Liver (tissue), 9 donors: ENCODE measurements around the gene BNC2. TPM values are rescaled to one million over a fixed set of nuclear protein-coding genes. Genes with fewer than 3 reads are reported as not detected.

ENCODE experiments used
- DNase-seq: peaks from one replicate; pipeline ENCODE4 v3.0.0-alpha.2; 2017; ENCODE audit warnings: low spot score
- H3K27ac ChIP-seq, 2 donors: one replicate each; pipeline ENCODE4 v1.7.0; 2013; ENCODE audit warnings: inconsistent platforms in 2 of 2, low read length in 2 of 2, control low read depth in 1 of 2, low read depth in 1 of 2, mild to moderate bottlenecking in 1 of 2
- H3K27me3 ChIP-seq, 4 donors: one replicate each; pipeline versions ENCODE4 v1.6.1 to v1.7.0; 2013; ENCODE audit warnings: low read length in 3 of 4, inconsistent platforms in 1 of 4, mild to moderate bottlenecking in 1 of 4, moderate library complexity in 1 of 4; ENCODE audit not compliant: control insufficient read depth in 4 of 4, insufficient read depth in 4 of 4
- H3K36me3 ChIP-seq, 4 donors: one replicate each; pipeline versions ENCODE4 v1.6.1 to v1.7.0; 2013; ENCODE audit warnings: low read length in 3 of 4, mild to moderate bottlenecking in 3 of 4, low read depth in 1 of 4, moderate library complexity in 1 of 4; ENCODE audit not compliant: control insufficient read depth in 4 of 4, insufficient read depth in 3 of 4
- H3K4me1 ChIP-seq, 4 donors: one replicate each; pipeline versions ENCODE4 v1.6.1 to v1.7.0; 2013; ENCODE audit warnings: low read length in 3 of 4, mild to moderate bottlenecking in 3 of 4, moderate library complexity in 1 of 4; ENCODE audit not compliant: control insufficient read depth in 4 of 4, insufficient read depth in 4 of 4
- H3K4me3 ChIP-seq, 3 donors: one replicate each; pipeline versions ENCODE4 v1.6.1 to v1.7.0; 2013; ENCODE audit warnings: low read length in 3 of 3, control low read depth in 1 of 3, low read depth in 1 of 3, mild to moderate bottlenecking in 1 of 3
- H3K9ac ChIP-seq, 2 donors: one replicate each; pipeline ENCODE4 v1.7.0; 2013; ENCODE audit warnings: low read length in 2 of 2, mild to moderate bottlenecking in 2 of 2, moderate library complexity in 2 of 2, control low read depth in 1 of 2, low read depth in 1 of 2
- H3K9me3 ChIP-seq, 4 donors: one replicate each; pipeline versions ENCODE4 v1.6.1 to v1.7.0; 2013; ENCODE audit warnings: low read length in 3 of 4; ENCODE audit not compliant: control insufficient read depth in 4 of 4
- EGR1 ChIP-seq, 2 donors: IDR thresholded peaks; 2 replicates each; pipeline ENCODE4 v1.6.1; 2016 to 2018; ENCODE audit warnings: antibody characterized with exemption in 2 of 2, low read depth in 2 of 2
- FOXA1 ChIP-seq: IDR thresholded peaks from 2 replicates; pipeline ENCODE4 v1.6.1; 2016; ENCODE audit warnings: antibody characterized with exemption
- FOXA2 ChIP-seq: IDR thresholded peaks from 2 replicates; pipeline ENCODE4 v1.6.1; 2016; ENCODE audit warnings: antibody characterized with exemption
- GABPA ChIP-seq, 2 donors: IDR thresholded peaks in 1 of 2; conservative IDR thresholded peaks in 1 of 2; 2 replicates each; pipeline ENCODE4 v1.6.1; 2016; ENCODE audit warnings: antibody characterized with exemption in 2 of 2, mild to moderate bottlenecking in 1 of 2, moderate library complexity in 1 of 2
- HNF4A ChIP-seq, 2 donors: conservative IDR thresholded peaks; 2 replicates each; pipeline ENCODE4 v1.6.1; 2016; ENCODE audit warnings: antibody characterized with exemption in 2 of 2, mild to moderate bottlenecking in 2 of 2
- HNF4G ChIP-seq: IDR thresholded peaks from 2 replicates; pipeline ENCODE4 v1.6.1; 2016; ENCODE audit warnings: antibody characterized with exemption
- JUND ChIP-seq, 2 donors: IDR thresholded peaks; 2 replicates each; pipeline ENCODE4 v1.6.1; 2016; ENCODE audit warnings: antibody characterized with exemption in 2 of 2
- NR2F2 ChIP-seq: IDR thresholded peaks from 2 replicates; pipeline ENCODE4 v1.6.1; 2016; ENCODE audit warnings: antibody characterized with exemption
- RAD21 ChIP-seq, 2 donors: IDR thresholded peaks; 2 replicates each; pipeline ENCODE4 v1.6.1; 2016; ENCODE audit warnings: antibody characterized with exemption in 2 of 2, mild to moderate bottlenecking in 2 of 2
- RXRA ChIP-seq, 2 donors: IDR thresholded peaks; 2 replicates each; pipeline ENCODE4 v1.6.1; 2017 to 2018; ENCODE audit warnings: antibody characterized with exemption in 2 of 2, mild to moderate bottlenecking in 1 of 2
- SP1 ChIP-seq: IDR thresholded peaks from 2 replicates; pipeline ENCODE4 v1.6.1; 2018; ENCODE audit warnings: antibody characterized with exemption, mild to moderate bottlenecking
- TAF1 ChIP-seq: conservative IDR thresholded peaks from 2 replicates; pipeline ENCODE4 v1.6.1; 2016; ENCODE audit warnings: antibody characterized with exemption, mild to moderate bottlenecking
- YY1 ChIP-seq: IDR thresholded peaks from 2 replicates; pipeline ENCODE4 v1.6.1; 2016; ENCODE audit warnings: antibody characterized with exemption, mild to moderate bottlenecking
- WGBS: extraction: QIAGEN DNeasy Blood & Tissue Kit; methylation state at CpG from one replicate; pipeline ENCODE4 v1.1.7; 2013; 5-methylcytosine and 5-hydroxymethylcytosine counted together
- polyA plus RNA-seq, 2 donors: library from polyadenylated mRNA; stranded (reverse) in 1 of 2; unstranded in 1 of 2; fragments of 200-250 nt in 1 of 2; fragments of >200 nt in 1 of 2; fragmentation: Nextera tagmentation in 1 of 2; extraction: Ambion mirVana in 1 of 2; gene quantifications; one replicate each; pipeline versions ENCODE4 v1.2.1 to v1.2.3, GENCODE V29; 2013 to 2015
- total RNA-seq, 2 donors: library from RNA; depleted of rRNA; stranded (reverse); fragments of >200 nt; gene quantifications; one replicate each; pipeline ENCODE4 v1.2.3, GENCODE V29; 2014
- TF ChIP-seq, protein P1 (sequence below): IDR thresholded peaks from 2 replicates; pipeline ENCODE4 v1.6.1; 2016; ENCODE audit warnings: antibody characterized with exemption
- TF ChIP-seq, protein P2 (sequence below): IDR thresholded peaks from 2 replicates; pipeline ENCODE4 v1.6.1; 2016; ENCODE audit warnings: antibody characterized with exemption
- TF ChIP-seq, protein P3 (sequence below): IDR thresholded peaks from 2 replicates; pipeline ENCODE4 v1.6.1; 2016; ENCODE audit warnings: antibody characterized with exemption, mild to moderate bottlenecking
- TF ChIP-seq, protein P4 (sequence below): IDR thresholded peaks from 2 replicates; pipeline ENCODE4 v1.6.1; 2016; ENCODE audit warnings: antibody characterized with exemption
- TF ChIP-seq, protein P5 (sequence below): fragments of 150-350 bp; IDR thresholded peaks from 2 replicates; pipeline ENCODE4 v1.5.1; 2017; ENCODE audit warnings: improper control_type of control experiment, low read depth, low read length; ENCODE audit not compliant: missing input control
- donor health status: healthy.
- donor health status: healthy.
- donor health status: healthy.
- donor health status: healthy.
- donor health status: healthy.

The BNC2 gene
- total and polyA plus RNA-seq, 4 donors: 0.07 to 0.67 (median 0.08) TPM

DNA sequence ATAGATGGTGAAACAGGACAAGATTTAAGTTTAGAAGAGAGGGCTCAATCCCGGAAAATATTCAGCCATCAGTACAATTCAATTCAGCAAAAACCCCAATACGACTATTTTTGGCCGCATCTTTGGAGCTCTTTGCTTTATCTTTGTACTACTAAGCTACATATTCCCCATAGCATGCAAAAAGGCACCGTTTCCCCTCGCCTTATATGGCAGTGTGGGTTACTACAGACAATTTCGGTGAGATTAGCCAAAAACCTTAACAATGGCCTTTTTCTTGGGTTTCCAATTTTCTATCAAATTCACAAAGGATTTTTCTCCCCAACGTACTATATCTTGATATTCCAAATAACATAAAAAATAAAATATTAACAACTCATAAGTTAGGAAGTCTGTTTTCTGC is 382.6 kb downstream of the BNC2 start:
- TF ChIP-seq RAD21 (IDR thresholded peaks at IDR 0.05) (no peak), JUND (IDR thresholded peaks at IDR 0.05) (no peak), YY1 (no peak), TAF1 (no peak), RXRA (IDR thresholded peaks at IDR 0.05) (no peak), GABPA (IDR thresholded peaks at IDR 0.05 in 1 of 2, conservative IDR thresholded peaks at IDR 0.05 in 1 of 2) (no peak), NR2F2 (no peak), SP1 (no peak), HNF4A (conservative IDR thresholded peaks at IDR 0.05) (no peak), FOXA2 (no peak), EGR1 (IDR thresholded peaks at IDR 0.05; ENCODE audit: low read depth in 2 of 2) (no peak), FOXA1 (no peak), HNF4G (no peak)
- TF ChIP-seq, protein P1, sequence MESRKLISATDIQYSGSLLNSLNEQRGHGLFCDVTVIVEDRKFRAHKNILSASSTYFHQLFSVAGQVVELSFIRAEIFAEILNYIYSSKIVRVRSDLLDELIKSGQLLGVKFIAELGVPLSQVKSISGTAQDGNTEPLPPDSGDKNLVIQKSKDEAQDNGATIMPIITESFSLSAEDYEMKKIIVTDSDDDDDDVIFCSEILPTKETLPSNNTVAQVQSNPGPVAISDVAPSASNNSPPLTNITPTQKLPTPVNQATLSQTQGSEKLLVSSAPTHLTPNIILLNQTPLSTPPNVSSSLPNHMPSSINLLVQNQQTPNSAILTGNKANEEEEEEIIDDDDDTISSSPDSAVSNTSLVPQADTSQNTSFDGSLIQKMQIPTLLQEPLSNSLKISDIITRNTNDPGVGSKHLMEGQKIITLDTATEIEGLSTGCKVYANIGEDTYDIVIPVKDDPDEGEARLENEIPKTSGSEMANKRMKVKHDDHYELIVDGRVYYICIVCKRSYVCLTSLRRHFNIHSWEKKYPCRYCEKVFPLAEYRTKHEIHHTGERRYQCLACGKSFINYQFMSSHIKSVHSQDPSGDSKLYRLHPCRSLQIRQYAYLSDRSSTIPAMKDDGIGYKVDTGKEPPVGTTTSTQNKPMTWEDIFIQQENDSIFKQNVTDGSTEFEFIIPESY: no peak
- TF ChIP-seq, protein P2, sequence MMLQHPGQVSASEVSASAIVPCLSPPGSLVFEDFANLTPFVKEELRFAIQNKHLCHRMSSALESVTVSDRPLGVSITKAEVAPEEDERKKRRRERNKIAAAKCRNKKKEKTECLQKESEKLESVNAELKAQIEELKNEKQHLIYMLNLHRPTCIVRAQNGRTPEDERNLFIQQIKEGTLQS: no peak
- TF ChIP-seq, protein P3, sequence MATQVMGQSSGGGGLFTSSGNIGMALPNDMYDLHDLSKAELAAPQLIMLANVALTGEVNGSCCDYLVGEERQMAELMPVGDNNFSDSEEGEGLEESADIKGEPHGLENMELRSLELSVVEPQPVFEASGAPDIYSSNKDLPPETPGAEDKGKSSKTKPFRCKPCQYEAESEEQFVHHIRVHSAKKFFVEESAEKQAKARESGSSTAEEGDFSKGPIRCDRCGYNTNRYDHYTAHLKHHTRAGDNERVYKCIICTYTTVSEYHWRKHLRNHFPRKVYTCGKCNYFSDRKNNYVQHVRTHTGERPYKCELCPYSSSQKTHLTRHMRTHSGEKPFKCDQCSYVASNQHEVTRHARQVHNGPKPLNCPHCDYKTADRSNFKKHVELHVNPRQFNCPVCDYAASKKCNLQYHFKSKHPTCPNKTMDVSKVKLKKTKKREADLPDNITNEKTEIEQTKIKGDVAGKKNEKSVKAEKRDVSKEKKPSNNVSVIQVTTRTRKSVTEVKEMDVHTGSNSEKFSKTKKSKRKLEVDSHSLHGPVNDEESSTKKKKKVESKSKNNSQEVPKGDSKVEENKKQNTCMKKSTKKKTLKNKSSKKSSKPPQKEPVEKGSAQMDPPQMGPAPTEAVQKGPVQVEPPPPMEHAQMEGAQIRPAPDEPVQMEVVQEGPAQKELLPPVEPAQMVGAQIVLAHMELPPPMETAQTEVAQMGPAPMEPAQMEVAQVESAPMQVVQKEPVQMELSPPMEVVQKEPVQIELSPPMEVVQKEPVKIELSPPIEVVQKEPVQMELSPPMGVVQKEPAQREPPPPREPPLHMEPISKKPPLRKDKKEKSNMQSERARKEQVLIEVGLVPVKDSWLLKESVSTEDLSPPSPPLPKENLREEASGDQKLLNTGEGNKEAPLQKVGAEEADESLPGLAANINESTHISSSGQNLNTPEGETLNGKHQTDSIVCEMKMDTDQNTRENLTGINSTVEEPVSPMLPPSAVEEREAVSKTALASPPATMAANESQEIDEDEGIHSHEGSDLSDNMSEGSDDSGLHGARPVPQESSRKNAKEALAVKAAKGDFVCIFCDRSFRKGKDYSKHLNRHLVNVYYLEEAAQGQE: no peak
- TF ChIP-seq, protein P4, sequence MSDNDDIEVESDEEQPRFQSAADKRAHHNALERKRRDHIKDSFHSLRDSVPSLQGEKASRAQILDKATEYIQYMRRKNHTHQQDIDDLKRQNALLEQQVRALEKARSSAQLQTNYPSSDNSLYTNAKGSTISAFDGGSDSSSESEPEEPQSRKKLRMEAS: no peak
- TF ChIP-seq, protein P5, sequence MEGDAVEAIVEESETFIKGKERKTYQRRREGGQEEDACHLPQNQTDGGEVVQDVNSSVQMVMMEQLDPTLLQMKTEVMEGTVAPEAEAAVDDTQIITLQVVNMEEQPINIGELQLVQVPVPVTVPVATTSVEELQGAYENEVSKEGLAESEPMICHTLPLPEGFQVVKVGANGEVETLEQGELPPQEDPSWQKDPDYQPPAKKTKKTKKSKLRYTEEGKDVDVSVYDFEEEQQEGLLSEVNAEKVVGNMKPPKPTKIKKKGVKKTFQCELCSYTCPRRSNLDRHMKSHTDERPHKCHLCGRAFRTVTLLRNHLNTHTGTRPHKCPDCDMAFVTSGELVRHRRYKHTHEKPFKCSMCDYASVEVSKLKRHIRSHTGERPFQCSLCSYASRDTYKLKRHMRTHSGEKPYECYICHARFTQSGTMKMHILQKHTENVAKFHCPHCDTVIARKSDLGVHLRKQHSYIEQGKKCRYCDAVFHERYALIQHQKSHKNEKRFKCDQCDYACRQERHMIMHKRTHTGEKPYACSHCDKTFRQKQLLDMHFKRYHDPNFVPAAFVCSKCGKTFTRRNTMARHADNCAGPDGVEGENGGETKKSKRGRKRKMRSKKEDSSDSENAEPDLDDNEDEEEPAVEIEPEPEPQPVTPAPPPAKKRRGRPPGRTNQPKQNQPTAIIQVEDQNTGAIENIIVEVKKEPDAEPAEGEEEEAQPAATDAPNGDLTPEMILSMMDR: no peak
- Histone ChIP-seq H3K4me1 (no peaks in the 10 kb centered on the region), H3K27me3 (no peaks in the 10 kb centered on the region), H3K9me3 (no peaks in the 10 kb centered on the region), H3K27ac (no peak overlapping the region), H3K36me3 (no peaks in the 10 kb centered on the region), H3K4me3 (no peak overlapping the region), H3K9ac (no peak overlapping the region)
- 87% methylated on average over 7 of the region's 7 CpGs for WGBS
- DNase-seq: no peak
